GM21576 (cell line): ENCODE results near the gene PRRC1.
A peak's percentile ranks its signal among the peaks of the same experiment; 100 is the strongest.
"Not testable (repeated sequence)": the region's sequence is repeated elsewhere in the genome, so short reads cannot be mapped to it uniquely, and the experiment has no call there.

Source experiments
- ATAC-seq: cut with Tn5 transposase; IDR thresholded peaks from one replicate; pipeline ENCODE4 v1.9.1; 2021; ENCODE audit warnings: mild to moderate bottlenecking, moderate library complexity; ENCODE audit not compliant: unreplicated experiment

The PRRC1 gene

DNA sequence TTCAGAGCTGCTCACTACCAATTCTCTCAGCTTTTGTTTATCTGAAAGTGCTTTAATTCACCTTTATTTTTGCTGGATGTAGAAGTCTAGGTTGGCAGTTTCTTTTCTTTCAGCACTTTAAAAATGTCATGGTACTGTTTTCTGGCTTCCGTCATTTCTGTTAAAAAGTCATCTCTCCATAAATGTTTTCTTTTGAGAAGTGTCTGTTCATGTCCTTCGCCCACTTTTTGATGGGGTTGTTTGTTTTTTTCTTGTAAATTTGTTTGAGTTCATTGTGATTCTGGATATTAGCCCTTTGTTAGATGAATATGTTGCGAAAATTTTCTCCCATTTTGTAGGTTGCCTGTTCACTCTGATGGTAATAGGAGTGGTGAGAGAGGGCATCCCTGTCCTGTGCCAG lies 23.1 kb downstream of the PRRC1 start:
- not testable (repeated sequence) for ATAC-seq

DNA sequence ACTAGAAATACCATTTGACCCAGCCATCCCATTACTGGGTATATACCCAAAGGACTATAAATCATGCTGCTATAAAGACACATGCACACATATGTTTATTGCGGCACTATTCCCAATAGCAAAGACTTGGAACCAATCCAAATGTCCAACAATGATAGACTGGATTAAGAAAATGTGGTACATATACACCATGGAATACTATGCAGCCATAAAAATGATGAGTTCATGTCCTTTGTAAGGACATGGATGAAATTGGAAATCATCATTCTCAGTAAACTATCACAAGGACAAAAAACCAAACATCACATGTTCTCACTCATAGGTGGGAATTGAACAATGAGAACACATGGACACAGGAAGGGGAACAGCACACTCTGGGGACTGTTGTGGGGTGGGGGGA lies 27.8 kb downstream of the PRRC1 start:
- ATAC-seq, result not testable (repeated sequence)

GRCh38 chr5:127549551-127549950 lies 32.1 kb downstream of the PRRC1 start:
- ATAC-seq, result no peak

- ATAC-seq, result no peak
These were observed 33.4 kb downstream of the PRRC1 start for GRCh38 chr5:127550652-127551409.

- ATAC-seq, result no peak
These were observed 34.1 kb downstream of the PRRC1 start for GRCh38 chr5:127551410-127552041.

- no peak for ATAC-seq
These were observed 38.4 kb downstream of the PRRC1 start for GRCh38 chr5:127555826-127556225.

- no peak for ATAC-seq
These were observed 39.3 kb downstream of the PRRC1 start for GRCh38 chr5:127556609-127557334.

DNA sequence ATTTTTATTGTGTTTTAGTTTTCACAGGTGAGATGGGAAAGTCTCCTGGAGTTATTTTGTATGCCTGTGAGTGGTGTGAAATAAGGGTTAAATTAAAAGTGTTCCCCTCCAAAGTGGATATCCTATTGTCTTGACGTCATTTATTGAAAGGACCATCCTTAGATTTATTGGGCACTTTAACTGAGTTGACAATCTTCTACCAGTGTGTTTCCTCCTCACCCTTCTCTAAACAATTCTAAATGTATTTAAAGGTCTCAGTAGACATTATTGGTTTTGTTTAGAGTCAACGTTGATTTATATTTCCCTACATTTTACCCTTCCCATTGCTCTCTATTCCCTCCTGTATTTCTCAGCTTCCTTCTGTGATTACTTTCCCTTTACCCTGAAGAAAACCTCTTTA lies 40.8 kb downstream of the PRRC1 start:
- ATAC-seq, result no peak

DNA sequence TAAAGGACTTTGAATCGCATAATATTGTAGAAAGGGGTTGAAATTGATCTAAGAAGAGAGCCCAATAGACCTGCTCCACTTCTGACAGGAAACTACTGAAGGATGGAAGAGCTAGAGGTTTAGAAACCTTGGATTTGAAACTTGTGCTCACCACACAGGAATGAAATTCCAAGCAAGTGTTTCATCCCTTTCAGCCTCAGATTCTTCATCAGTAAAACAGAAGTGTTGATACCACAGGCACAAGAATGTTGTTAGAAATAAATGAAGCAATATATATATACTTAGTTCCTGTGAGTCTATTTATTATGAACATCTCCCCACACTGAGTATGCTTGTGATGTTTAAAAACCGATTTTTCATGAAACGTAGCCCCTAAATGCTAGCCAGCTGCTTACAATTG lies 43.8 kb downstream of the PRRC1 start:
- ATAC-seq, result no peak

DNA sequence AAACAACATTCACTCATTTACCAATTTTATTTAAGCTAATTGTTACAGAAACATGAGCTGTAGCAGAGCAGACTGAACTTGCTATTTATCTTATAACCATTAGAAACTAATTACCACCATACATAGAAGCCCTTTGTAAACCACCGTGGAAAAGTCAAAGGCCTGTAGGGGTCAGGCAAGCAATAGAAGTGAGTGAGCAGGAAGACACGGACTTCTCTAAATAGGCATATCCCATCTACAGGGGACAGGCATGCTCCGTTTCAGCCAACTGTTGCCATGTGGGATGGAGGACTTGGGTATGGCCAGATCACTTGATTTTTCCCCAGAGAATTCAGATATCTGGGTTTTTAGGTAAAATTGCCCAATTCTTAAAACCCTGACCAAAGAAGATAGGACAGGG lies 44.8 kb downstream of the PRRC1 start:
- ATAC-seq, result no peak

DNA sequence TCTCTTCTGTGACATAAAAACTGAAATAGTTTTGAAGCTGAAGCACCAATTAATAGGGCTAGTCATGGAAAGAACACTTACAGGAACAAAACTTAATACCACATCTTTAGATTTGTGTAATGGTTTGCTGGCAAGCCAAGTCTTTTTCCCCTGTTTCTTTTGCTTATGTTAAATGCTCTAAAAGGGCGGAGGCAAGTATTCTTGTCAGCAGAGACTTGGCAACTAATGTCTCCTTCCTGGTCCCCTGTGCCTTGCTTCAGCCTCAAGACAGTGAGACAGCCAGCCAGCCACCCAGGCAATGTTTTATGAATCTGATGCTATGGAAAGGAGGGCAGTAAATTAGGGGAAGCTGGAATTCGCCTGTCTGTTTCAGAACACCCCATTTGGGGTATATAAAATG lies 45.7 kb downstream of the PRRC1 start:
- no peak for ATAC-seq

- peak; percentile 40 for ATAC-seq
These were observed 46.7 kb downstream of the PRRC1 start for GRCh38 chr5:127564002-127564769.

- ATAC-seq, result no peak
These were observed 48.3 kb downstream of the PRRC1 start for GRCh38 chr5:127565586-127566270.

DNA sequence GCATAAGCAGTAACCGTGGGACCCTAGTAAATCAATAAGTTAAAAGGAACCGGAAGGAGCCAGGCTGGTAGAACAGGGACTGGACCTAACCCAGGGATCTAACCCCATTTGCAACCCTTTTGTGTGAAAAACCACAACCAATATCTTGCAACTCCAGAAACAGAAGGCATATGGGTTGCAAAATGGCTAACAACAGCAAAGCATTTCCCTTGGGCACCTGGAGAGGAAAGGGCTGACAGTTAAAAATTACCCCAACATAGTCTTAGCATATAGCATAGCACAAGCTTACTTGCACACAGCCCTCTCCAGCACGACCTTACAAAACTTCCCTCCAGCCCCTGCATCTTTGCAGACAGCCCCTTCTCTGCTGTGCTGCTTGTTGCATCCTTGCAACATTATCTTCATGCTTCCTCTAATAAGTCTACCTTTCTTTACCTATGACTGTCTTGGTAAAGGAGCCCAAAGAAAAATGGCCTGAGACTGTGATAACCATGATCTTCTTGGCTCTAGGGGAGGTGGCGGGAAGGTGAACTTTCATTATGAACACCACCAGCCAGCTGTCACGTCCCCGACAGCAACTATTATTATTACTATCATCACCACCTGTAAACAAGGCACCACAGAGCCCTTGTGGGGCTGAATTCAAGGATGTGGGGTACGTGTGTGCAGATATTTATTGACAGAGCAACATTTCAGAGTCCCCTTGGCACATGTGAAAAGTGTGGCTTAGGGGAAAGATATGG lies 49.8 kb downstream of the PRRC1 start:
- ATAC-seq, result peak; percentile 75

DNA sequence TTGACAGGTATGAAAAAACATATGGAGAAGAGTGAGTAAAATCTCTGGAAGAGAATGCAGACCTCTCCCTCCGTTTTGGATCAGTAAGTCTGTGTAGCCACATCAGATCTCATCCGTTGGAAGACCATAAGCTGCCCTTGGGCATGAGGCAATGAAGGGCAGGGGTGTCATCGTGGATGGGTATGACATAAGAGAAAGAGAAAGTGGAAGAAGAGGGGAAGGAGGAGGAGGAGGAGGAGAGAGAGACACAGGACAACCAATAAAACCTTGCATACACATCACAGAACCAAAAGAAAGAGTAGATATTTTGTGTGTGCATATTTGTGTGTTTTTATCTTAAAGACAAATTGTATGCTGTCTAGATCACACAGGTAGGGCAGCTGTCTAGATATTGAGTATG lies 50.7 kb downstream of the PRRC1 start:
- no peak for ATAC-seq

DNA sequence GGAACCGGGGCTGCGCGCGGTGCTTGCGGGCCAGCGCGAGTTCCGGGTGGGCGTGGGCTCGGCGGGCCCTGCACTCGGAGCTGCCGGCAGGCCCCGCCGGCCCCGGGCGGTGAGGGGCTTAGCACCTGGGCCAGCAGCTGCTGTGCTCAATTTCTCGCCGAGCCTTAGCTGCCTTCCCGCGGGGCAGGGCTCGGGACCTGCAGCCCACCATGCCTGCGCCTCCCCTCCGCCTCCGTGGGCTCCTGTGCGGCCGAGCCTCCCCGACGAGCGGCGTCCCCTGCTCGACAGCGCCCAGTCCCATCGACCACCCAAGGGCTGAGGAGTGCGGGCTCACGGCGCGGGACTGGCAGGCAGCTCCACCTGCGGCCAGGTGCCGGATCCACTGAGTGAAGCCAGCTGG lies 52.0 kb downstream of the PRRC1 start:
- not testable (repeated sequence) for ATAC-seq

- ATAC-seq, result peak; percentile 59
These were observed 54.1 kb downstream of the PRRC1 start for GRCh38 chr5:127571314-127572131.

- no peak for ATAC-seq
These were observed 55.5 kb downstream of the PRRC1 start for GRCh38 chr5:127572930-127573329.
